ENCODE results near the gene ITGB6.

The ITGB6 gene

GRCh38 chr2:160209516-160209856, 9.4 kb upstream of the ITGB6 start:
- H3F3A ChIP-seq (ENCODE audit: control insufficient read depth, insufficient read depth): no peaks in the 10 kb centered on the region
- H3K27ac ChIP-seq (ENCODE audit: low read depth, low read length): no peak overlapping the region

GRCh38 chr2:160208655-160209515, 8.8 kb upstream of the ITGB6 start:
- no peaks in the 10 kb centered on the region for H3K9me2 ChIP-seq (replicated peaks; ENCODE audit: control insufficient read depth, low read length)
- H3K27ac ChIP-seq (ENCODE audit: low read depth, low read length): no peak overlapping the region
- TF ChIP-seq CTCF (IDR thresholded peaks at IDR 0.05; ENCODE audit: low read depth, low read length, poor library complexity, severe bottlenecking): no peak
- TF ChIP-seq EZH2phosphoT487 (IDR thresholded peaks at IDR 0.05; ENCODE audit: borderline replicate concordance, low read length): no peak
- H3K9me3 ChIP-seq (ENCODE audit: control insufficient read depth, insufficient read depth, low read length): no peaks in the 10 kb centered on the region
- peaks cover 10% of the 10 kb centered on the region; the same call in 1 of the 2 replicates for H3K27me3 ChIP-seq (ENCODE audit: control insufficient read depth, low read length)
- no peaks in the 10 kb centered on the region for H4K20me1 ChIP-seq (ENCODE audit: control insufficient read depth, insufficient read depth, low read depth, low read length)
- H3K36me3 ChIP-seq (ENCODE audit: control insufficient read depth, low read length): no peaks in the 10 kb centered on the region
- H3K4me3 ChIP-seq (ENCODE audit: low read length): no peak overlapping the region
- H3K4me2 ChIP-seq (ENCODE audit: low read length): no peak overlapping the region
- H3K4me1 ChIP-seq (ENCODE audit: control insufficient read depth, low read length): no peaks in the 10 kb centered on the region
- H3F3A ChIP-seq (ENCODE audit: control insufficient read depth, insufficient read depth): no peaks in the 10 kb centered on the region
- no peaks in the 10 kb centered on the region for H3K79me2 ChIP-seq (ENCODE audit: control insufficient read depth, low read length)

More at GRCh38 chr2:160209516-160209856, 9.4 kb upstream of the ITGB6 start:
- H3K79me2 ChIP-seq (ENCODE audit: control insufficient read depth, low read length): no peaks in the 10 kb centered on the region
- no peaks in the 10 kb centered on the region for H3K36me3 ChIP-seq (ENCODE audit: control insufficient read depth, low read length)
- H4K20me1 ChIP-seq (ENCODE audit: control insufficient read depth, insufficient read depth, low read depth, low read length): no peaks in the 10 kb centered on the region
- H3K4me1 ChIP-seq (ENCODE audit: control insufficient read depth, low read length): no peaks in the 10 kb centered on the region
- no peak for TF ChIP-seq EZH2phosphoT487 (IDR thresholded peaks at IDR 0.05; ENCODE audit: borderline replicate concordance, low read length)
- TF ChIP-seq CTCF (IDR thresholded peaks at IDR 0.05; ENCODE audit: low read depth, low read length, poor library complexity, severe bottlenecking): no peak
- H3K4me3 ChIP-seq (ENCODE audit: low read length): no peak overlapping the region
- peaks cover 10% of the 10 kb centered on the region; the same call in 1 of the 2 replicates for H3K27me3 ChIP-seq (ENCODE audit: control insufficient read depth, low read length)
- no peaks in the 10 kb centered on the region for H3K9me2 ChIP-seq (replicated peaks; ENCODE audit: control insufficient read depth, low read length)
- no peak overlapping the region for H3K4me2 ChIP-seq (ENCODE audit: low read length)
- H3K9me3 ChIP-seq (ENCODE audit: control insufficient read depth, insufficient read depth, low read length): no peaks in the 10 kb centered on the region

- Histone ChIP-seq H3K4me1 (ENCODE audit: control insufficient read depth, low read length) (no peaks in the 10 kb centered on the region), H3K27me3 (ENCODE audit: control insufficient read depth, low read length) (peaks cover 10% of the 10 kb centered on the region; the same call in 1 of the 2 replicates), H3K4me3 (ENCODE audit: low read length) (no peak overlapping the region), H3F3A (ENCODE audit: control insufficient read depth, insufficient read depth) (no peaks in the 10 kb centered on the region), H3K9me3 (ENCODE audit: control insufficient read depth, insufficient read depth, low read length) (no peaks in the 10 kb centered on the region), H3K27ac (ENCODE audit: low read depth, low read length) (no peak overlapping the region), H3K36me3 (ENCODE audit: control insufficient read depth, low read length) (no peaks in the 10 kb centered on the region), H3K4me2 (ENCODE audit: low read length) (no peak overlapping the region), H4K20me1 (ENCODE audit: control insufficient read depth, insufficient read depth, low read depth, low read length) (no peaks in the 10 kb centered on the region), H3K79me2 (ENCODE audit: control insufficient read depth, low read length) (no peaks in the 10 kb centered on the region), H3K9me2 (replicated peaks; ENCODE audit: control insufficient read depth, low read length) (no peaks in the 10 kb centered on the region)
- TF ChIP-seq CTCF (IDR thresholded peaks at IDR 0.05; ENCODE audit: low read depth, low read length, poor library complexity, severe bottlenecking) (no peak), EZH2phosphoT487 (IDR thresholded peaks at IDR 0.05; ENCODE audit: borderline replicate concordance, low read length) (no peak)
Measured at GRCh38 chr2:160207804-160208654, 8.0 kb upstream of the ITGB6 start.

Measured in DOHH2 (cell line).